ENCODE data around the gene TTC39C. TPM values are rescaled to one million over a fixed set of nuclear protein-coding genes. Genes with fewer than 3 reads are reported as not detected.

TTC39C gene
- polyA plus RNA-seq, 1 experiment: 24.3 TPM

DNA sequence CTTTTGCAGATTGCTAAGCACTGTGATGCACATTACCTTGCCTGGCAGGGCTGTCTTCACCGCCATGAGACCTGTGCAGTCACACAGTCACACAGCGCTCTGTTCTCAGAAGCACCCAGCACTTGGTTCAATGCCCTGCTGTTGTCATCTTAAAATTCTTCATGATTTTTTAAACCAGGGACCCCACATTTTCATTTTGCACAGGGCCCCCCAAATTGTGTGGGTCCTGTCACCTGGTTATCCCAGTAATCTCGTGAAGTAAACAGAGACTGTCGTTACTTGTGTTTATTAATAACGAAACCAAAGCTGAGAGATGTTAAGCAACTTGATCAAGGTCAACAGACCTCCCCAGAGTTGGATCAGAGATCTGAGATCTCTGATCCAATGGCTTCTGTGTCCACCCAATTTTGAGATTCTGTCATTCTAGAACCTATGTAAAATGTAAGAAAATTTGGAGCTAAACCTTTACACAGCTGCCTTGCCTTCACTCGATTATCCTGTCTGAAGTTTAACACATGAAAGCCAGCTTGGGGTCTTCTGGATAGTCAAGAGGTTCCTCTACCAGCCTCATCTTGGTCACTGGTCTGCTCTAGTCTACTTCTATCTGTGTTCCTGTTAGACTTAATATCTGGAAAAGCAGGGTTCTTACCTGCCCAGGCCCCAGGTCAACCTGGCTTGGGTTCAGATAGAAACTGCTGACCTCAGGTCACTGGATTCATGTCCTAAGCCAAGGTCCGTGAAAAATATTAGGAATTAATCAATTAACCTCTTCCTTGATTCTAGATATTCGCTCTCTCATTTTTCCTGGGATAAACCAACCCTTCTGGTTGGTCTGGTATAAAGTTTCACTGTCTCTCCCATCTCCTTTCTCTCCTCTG lies 13.7 kb upstream of the TTC39C start:
- TF ChIP-seq, protein P1, sequence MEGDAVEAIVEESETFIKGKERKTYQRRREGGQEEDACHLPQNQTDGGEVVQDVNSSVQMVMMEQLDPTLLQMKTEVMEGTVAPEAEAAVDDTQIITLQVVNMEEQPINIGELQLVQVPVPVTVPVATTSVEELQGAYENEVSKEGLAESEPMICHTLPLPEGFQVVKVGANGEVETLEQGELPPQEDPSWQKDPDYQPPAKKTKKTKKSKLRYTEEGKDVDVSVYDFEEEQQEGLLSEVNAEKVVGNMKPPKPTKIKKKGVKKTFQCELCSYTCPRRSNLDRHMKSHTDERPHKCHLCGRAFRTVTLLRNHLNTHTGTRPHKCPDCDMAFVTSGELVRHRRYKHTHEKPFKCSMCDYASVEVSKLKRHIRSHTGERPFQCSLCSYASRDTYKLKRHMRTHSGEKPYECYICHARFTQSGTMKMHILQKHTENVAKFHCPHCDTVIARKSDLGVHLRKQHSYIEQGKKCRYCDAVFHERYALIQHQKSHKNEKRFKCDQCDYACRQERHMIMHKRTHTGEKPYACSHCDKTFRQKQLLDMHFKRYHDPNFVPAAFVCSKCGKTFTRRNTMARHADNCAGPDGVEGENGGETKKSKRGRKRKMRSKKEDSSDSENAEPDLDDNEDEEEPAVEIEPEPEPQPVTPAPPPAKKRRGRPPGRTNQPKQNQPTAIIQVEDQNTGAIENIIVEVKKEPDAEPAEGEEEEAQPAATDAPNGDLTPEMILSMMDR (IDR thresholded peaks at IDR 0.05; ENCODE audit: low read depth, low read length): no peak
- POLR2A ChIA-PET: no interaction called here
- CTCF ChIA-PET: no interaction called here

GRCh38 chr18:24002479-24002878 lies 12.1 kb upstream of the TTC39C start:
- ChIA-PET CTCF (no interaction called here), POLR2A (no interaction called here)
- H3K27me3 ChIP-seq (ENCODE audit: control insufficient read depth, insufficient read depth, low read length): no peaks in the 10 kb centered on the region
- TF ChIP-seq, protein P1 (IDR thresholded peaks at IDR 0.05; ENCODE audit: low read depth, low read length): 0 out of 2 replicates have a peak, but pooled peaks have one; percentile 4
- H3K4me3 ChIP-seq (ENCODE audit: low read depth, low read length): no peak overlapping the region
- no peaks in the 10 kb centered on the region; the same call in 1 of the 2 replicates for H3K9me3 ChIP-seq (ENCODE audit: control insufficient read depth, insufficient read depth, low read length)
- no peak overlapping the region for H3K27ac ChIP-seq (ENCODE audit: low read depth, low read length)
- DNase-seq (ENCODE audit: low read depth, low spot score): no peak

More for the DNA sequence above, 13.7 kb upstream of the TTC39C start:
- Histone ChIP-seq H3K9me3 (ENCODE audit: control insufficient read depth, insufficient read depth, low read length) (no peaks in the 10 kb centered on the region; the same call in 1 of the 2 replicates), H3K4me3 (ENCODE audit: low read depth, low read length) (no peak overlapping the region), H3K27me3 (ENCODE audit: control insufficient read depth, insufficient read depth, low read length) (no peaks in the 10 kb centered on the region), H3K27ac (ENCODE audit: low read depth, low read length) (no peak overlapping the region)
- DNase-seq (ENCODE audit: low read depth, low spot score): no peak

DNA sequence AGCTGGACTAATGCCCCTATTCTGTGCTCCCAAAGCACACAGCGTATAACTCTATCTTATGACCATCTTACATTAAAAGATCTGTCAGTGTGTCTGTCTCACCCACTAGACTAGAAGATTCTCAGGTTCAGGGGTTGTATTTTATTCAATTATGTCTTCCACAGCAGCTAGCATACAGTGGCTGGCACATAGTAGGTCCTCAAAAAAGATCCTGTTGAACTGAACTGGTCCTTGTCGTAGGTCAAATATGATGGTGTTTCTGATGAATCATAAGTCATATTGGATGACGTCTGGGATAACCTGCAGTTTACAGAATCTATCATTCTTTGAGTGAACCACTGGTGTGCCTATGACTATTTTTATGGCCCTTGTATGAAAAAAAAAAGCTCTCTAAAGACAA lies 11.3 kb upstream of the TTC39C start:
- DNase-seq (ENCODE audit: low read depth, low spot score): no peak
- H3K9me3 ChIP-seq (ENCODE audit: control insufficient read depth, insufficient read depth, low read length): no peaks in the 10 kb centered on the region; the same call in 1 of the 2 replicates
- H3K27me3 ChIP-seq (ENCODE audit: control insufficient read depth, insufficient read depth, low read length): peaks cover 5% of the 10 kb centered on the region
- CTCF ChIA-PET: no interaction called here
- no peak overlapping the region for H3K27ac ChIP-seq (ENCODE audit: low read depth, low read length)
- TF ChIP-seq, protein P1 (IDR thresholded peaks at IDR 0.05; ENCODE audit: low read depth, low read length): no peak
- H3K4me3 ChIP-seq (ENCODE audit: low read depth, low read length): no peak overlapping the region
- POLR2A ChIA-PET: no interaction called here

DNA sequence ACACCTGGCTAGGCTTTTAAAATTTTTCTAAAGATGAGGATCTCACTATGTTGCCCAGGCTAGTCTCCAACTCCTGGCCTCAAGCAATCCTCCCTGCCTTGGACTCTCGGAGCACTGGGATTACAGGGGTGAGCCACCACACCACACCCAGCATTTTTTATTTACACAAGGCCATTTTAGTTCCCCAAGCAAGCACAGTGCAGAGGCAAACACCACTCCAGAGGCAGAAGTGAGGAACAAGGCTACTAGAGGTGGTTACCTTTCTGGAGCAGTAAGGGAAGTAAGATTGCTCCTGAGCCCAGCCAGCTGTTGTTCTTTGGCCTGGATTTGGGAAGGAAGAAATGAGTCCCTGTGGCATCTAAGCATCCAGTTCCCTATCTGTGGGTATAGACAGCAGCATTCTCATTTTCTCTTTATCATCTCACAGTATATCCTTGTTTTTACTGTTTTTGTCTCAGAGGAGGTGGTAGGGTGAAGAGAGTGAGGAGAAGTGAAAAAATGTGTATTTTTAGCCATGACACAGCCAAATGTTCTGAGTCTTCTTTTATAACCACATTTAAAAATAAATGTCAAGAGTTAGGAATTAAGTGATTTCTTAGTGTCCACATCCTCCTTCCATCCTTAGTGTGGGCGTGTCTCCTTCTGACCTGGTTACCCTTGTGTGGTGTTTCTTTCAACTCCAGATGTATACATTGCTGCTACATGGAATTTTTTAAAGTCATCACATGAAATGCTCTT lies 10.5 kb upstream of the TTC39C start:
- ChIA-PET CTCF (no interaction called here), POLR2A (no interaction called here)
- peak overlapping the region; percentile 47 for H3K27ac ChIP-seq (ENCODE audit: low read depth, low read length)
- H3K27me3 ChIP-seq (ENCODE audit: control insufficient read depth, insufficient read depth, low read length): peaks cover 10% of the 10 kb centered on the region
- H3K4me3 ChIP-seq (ENCODE audit: low read depth, low read length): no peak overlapping the region
- no peak for DNase-seq (ENCODE audit: low read depth, low spot score)
- H3K9me3 ChIP-seq (ENCODE audit: control insufficient read depth, insufficient read depth, low read length): no peaks in the 10 kb centered on the region; the same call in 1 of the 2 replicates
- TF ChIP-seq, protein P1 (IDR thresholded peaks at IDR 0.05; ENCODE audit: low read depth, low read length): no peak

Measured in AG04450 (cell line).